ENCODE data around the gene PVALB.

The PVALB gene

GRCh38 chr22:36806835-36807234, 10.0 kb downstream of the PVALB start:
- TF ChIP-seq EGR1 (IDR thresholded peaks at IDR 0.05) (no peak), ZBTB7A (IDR thresholded peaks at IDR 0.05; ENCODE audit: low read depth) (no peak), USF1 (IDR thresholded peaks at IDR 0.05) (no peak), TCF12 (IDR thresholded peaks at IDR 0.05; ENCODE audit: low read depth) (no peak), YY1 (IDR thresholded peaks at IDR 0.05; ENCODE audit: low read depth) (no peak), CREB1 (IDR thresholded peaks at IDR 0.05; ENCODE audit: low read depth) (no peak), EP300 (IDR thresholded peaks at IDR 0.05; ENCODE audit: borderline replicate concordance) (no peak), CEBPB (IDR thresholded peaks at IDR 0.05) (no peak), FOXM1 (IDR thresholded peaks at IDR 0.05; ENCODE audit: borderline replicate concordance, low read depth) (no peak), MAX (IDR thresholded peaks at IDR 0.05) (no peak), REST (IDR thresholded peaks at IDR 0.05; ENCODE audit: low read depth) (no peak), TEAD4 (IDR thresholded peaks at IDR 0.05) (no peak), TAF1 (IDR thresholded peaks at IDR 0.05; ENCODE audit: low read depth) (no peak), NFIC (IDR thresholded peaks at IDR 0.05) (no peak)

GRCh38 chr22:36803358-36803757, 13.5 kb downstream of the PVALB start:
- TF ChIP-seq ZBTB7A (IDR thresholded peaks at IDR 0.05; ENCODE audit: low read depth) (no peak), TEAD4 (IDR thresholded peaks at IDR 0.05) (no peak), CREB1 (IDR thresholded peaks at IDR 0.05; ENCODE audit: low read depth) (no peak), EGR1 (IDR thresholded peaks at IDR 0.05) (no peak)

GRCh38 chr22:36798674-36799066, 18.2 kb downstream of the PVALB start:
- no peak for TF ChIP-seq CEBPB (IDR thresholded peaks at IDR 0.05)
- TF ChIP-seq TAF1 (IDR thresholded peaks at IDR 0.05; ENCODE audit: low read depth): no peak
- TF ChIP-seq YY1 (IDR thresholded peaks at IDR 0.05; ENCODE audit: low read depth): no peak
- no peak for TF ChIP-seq TEAD4 (IDR thresholded peaks at IDR 0.05)
- no peak for TF ChIP-seq EP300 (IDR thresholded peaks at IDR 0.05; ENCODE audit: borderline replicate concordance)
- no peak for TF ChIP-seq MAX (IDR thresholded peaks at IDR 0.05)
- TF ChIP-seq FOXM1 (IDR thresholded peaks at IDR 0.05; ENCODE audit: borderline replicate concordance, low read depth): no peak
- TF ChIP-seq USF1 (IDR thresholded peaks at IDR 0.05): no peak
- no peak for TF ChIP-seq EGR1 (IDR thresholded peaks at IDR 0.05)

- TF ChIP-seq YY1 (IDR thresholded peaks at IDR 0.05; ENCODE audit: low read depth): no peak
- TF ChIP-seq FOXM1 (IDR thresholded peaks at IDR 0.05; ENCODE audit: borderline replicate concordance, low read depth): no peak
- TF ChIP-seq MAX (IDR thresholded peaks at IDR 0.05): no peak
- no peak for TF ChIP-seq NFIC (IDR thresholded peaks at IDR 0.05)
- TF ChIP-seq EGR1 (IDR thresholded peaks at IDR 0.05): no peak
- no peak for TF ChIP-seq EP300 (IDR thresholded peaks at IDR 0.05; ENCODE audit: borderline replicate concordance)
- TF ChIP-seq CEBPB (IDR thresholded peaks at IDR 0.05): no peak
- no peak for TF ChIP-seq TEAD4 (IDR thresholded peaks at IDR 0.05)
- no peak for TF ChIP-seq TAF1 (IDR thresholded peaks at IDR 0.05; ENCODE audit: low read depth)
- TF ChIP-seq TCF12 (IDR thresholded peaks at IDR 0.05; ENCODE audit: low read depth): no peak
Observed at GRCh38 chr22:36797911-36798673, 18.7 kb downstream of the PVALB start.

- no peak for TF ChIP-seq ZBTB7A (IDR thresholded peaks at IDR 0.05; ENCODE audit: low read depth)
- no peak for TF ChIP-seq CREB1 (IDR thresholded peaks at IDR 0.05; ENCODE audit: low read depth)
- no peak for TF ChIP-seq EP300 (IDR thresholded peaks at IDR 0.05; ENCODE audit: borderline replicate concordance)
- TF ChIP-seq MAX (IDR thresholded peaks at IDR 0.05): no peak
- TF ChIP-seq YY1 (IDR thresholded peaks at IDR 0.05; ENCODE audit: low read depth): no peak
- TF ChIP-seq NFIC (IDR thresholded peaks at IDR 0.05): no peak
- TF ChIP-seq CEBPB (IDR thresholded peaks at IDR 0.05): no peak
- TF ChIP-seq TEAD4 (IDR thresholded peaks at IDR 0.05): no peak
- no peak for TF ChIP-seq FOXM1 (IDR thresholded peaks at IDR 0.05; ENCODE audit: borderline replicate concordance, low read depth)
- no peak for TF ChIP-seq REST (IDR thresholded peaks at IDR 0.05; ENCODE audit: low read depth)
- TF ChIP-seq USF1 (IDR thresholded peaks at IDR 0.05): no peak
- no peak for TF ChIP-seq RAD21 (IDR thresholded peaks at IDR 0.05; ENCODE audit: low read depth)
- TF ChIP-seq EGR1 (IDR thresholded peaks at IDR 0.05): no peak
- no peak for TF ChIP-seq TAF1 (IDR thresholded peaks at IDR 0.05; ENCODE audit: low read depth)
- TF ChIP-seq TCF12 (IDR thresholded peaks at IDR 0.05; ENCODE audit: low read depth): no peak
Observed at GRCh38 chr22:36797374-36797773, 19.5 kb downstream of the PVALB start.

All from Ishikawa (cell line).